Adrenal gland (tissue), 12 donors: Measurements from ENCODE around the gene MID1. TPM values are rescaled to one million over a fixed set of nuclear protein-coding genes. Genes with fewer than 3 reads are reported as not detected.

ENCODE experiments used
- DNase-seq, 7 donors: peaks; one replicate each; pipeline ENCODE4 v3.0.0-alpha.2; 2019 to 2020
- H3K27ac ChIP-seq, 5 donors: fragments of 200-600 bp; sonication (generic) in 4 of 5; 1 replicate in 3 of 5; 2 replicates in 2 of 5; pipeline versions ENCODE4 v1.5.1 to v1.8.0; 2016 to 2020; ENCODE audit warnings: mild to moderate bottlenecking in 1 of 5
- H3K27me3 ChIP-seq: fragments of 200-600 bp; 2 replicates; pipeline ENCODE4 v1.8.0; 2021
- H3K36me3 ChIP-seq, 2 donors: fragments of 200-600 bp; replicated peaks in 1 of 2; 1 replicate in 1 of 2; 2 replicates in 1 of 2; pipeline versions ENCODE4 v1.5.1 to v1.8.0; 2018 to 2022
- H3K4me1 ChIP-seq, 2 donors: fragments of 200-600 bp; replicated peaks in 1 of 2; 1 replicate in 1 of 2; 2 replicates in 1 of 2; pipeline versions ENCODE4 v1.5.1 to v1.8.0; 2018 to 2021
- H3K4me3 ChIP-seq, 4 donors: fragments of 200-600 bp; sonication (generic) in 3 of 4; one replicate each; pipeline ENCODE4 v1.5.1; 2016 to 2018
- H3K9me3 ChIP-seq, 3 donors: fragments of 200-600 bp; sonication (generic) in 1 of 3; replicated peaks in 1 of 3; 1 replicate in 2 of 3; 2 replicates in 1 of 3; pipeline versions ENCODE4 v1.5.1 to v1.8.0; 2016 to 2021
- POLR2A ChIP-seq, 2 donors: fragments of 450-650 bp; IDR thresholded peaks; one replicate each; pipeline ENCODE4 v1.6.1; 2017; ENCODE audit warnings: antibody characterized with exemption in 2 of 2, mild to moderate bottlenecking in 2 of 2, moderate library complexity in 1 of 2
- WGBS, 4 donors: extraction: QIAGEN DNeasy Blood & Tissue Kit in 2 of 4; methylation state at CpG; one replicate each; pipeline versions ENCODE4 v1.1.5 to v1.1.7; 2013 to 2017; 5-methylcytosine and 5-hydroxymethylcytosine counted together
- intact Hi-C, 2 donors: fragments of 100-400 bp; cut with DNase I; formaldehyde crosslinking; loops; one replicate each; pipeline versions ENCODE4 v1.14.1 to v1.15.0; 2022 to 2023
- polyA plus RNA-seq, 3 donors: library from polyadenylated mRNA; stranded (reverse); fragments of 200-250 nt in 2 of 3; fragments of 350-450 nt in 1 of 3; fragmentation: Illumina TruSeq in 1 of 3; extraction: RNeasy Lipid Tissue Mini Kit (QIAGEN cat#74804) in 1 of 3; gene quantifications; one replicate each; pipeline ENCODE4 v1.2.3, GENCODE V29; 2013 to 2014
- total RNA-seq, 9 donors: library from RNA; depleted of rRNA in 4 of 9; stranded (reverse); fragments of >200 nt in 4 of 9; fragments of 120-200 nt in 1 of 9; fragmentation: NEBNext Ultra II Directional in 1 of 9; extraction: Animal tissue kit (Norgen Biotek cat#: 25700) in 1 of 9; gene quantifications; one replicate each; pipeline versions ENCODE4 v1.1.0 to v1.2.4, GENCODE V29; 2013 to 2023
- TF ChIP-seq, protein P1 (sequence below), 6 experiments: fragments of 450-650 bp in 4 of 6; fragments of 200-600 bp in 2 of 6; sonication (generic) in 1 of 6; IDR thresholded peaks; 1 replicate in 5 of 6; 2 replicates in 1 of 6; pipeline versions ENCODE4 v1.5.1 to v1.8.0; 2016 to 2021; ENCODE audit warnings: antibody characterized with exemption in 6 of 6, mild to moderate bottlenecking in 2 of 6, moderate library complexity in 1 of 6
- donor health status: healthy with polysubstance abuse.
- donor health status: Bipolar disorder and iron deficiency.
- donor health status: DM: yes; HTN: yes; CAD: no.
- donor health status: DM: no; HTN: no; CAD: no.
- donor health status: DM: no; HTN: no; CAD: no.
- donor health status: DM: yes; HTN: yes; CAD: no.

The MID1 gene
- total and polyA plus RNA-seq, 12 donors = 3.6 to 19.4 (median 7.7) TPM

DNA sequence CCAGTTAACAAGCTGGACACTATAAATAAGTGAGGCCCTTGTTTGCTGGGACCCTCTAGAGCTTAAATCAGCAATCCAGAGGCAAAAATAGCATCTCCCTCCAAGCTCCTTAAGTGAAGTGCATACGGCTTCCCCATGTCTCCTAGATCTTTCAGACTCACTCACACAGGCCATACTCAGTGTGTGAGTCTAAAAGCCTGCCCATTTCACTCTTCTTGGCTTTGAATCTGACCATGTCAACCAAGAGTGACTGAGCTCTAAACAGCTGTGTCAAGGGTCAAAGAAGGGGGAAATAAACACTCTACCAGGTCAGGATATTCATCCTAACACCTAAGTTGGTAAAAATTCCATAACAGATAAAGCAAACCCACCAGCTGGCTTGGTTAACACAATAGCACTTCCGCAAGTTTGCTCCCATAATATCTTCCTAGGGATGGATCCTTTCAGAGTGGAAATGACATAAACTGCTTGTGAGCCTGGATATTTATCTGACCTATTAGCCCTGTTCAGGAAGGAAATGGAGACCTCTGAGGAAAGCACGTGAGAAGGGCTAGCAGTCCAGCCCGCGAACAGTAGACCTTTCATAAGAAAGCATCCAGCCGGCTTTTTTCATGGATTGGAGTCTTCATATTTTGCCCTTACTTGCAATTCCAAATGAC is 65.6 kb downstream of the MID1 start:
- intact Hi-C loops = no loop called here
- peak in 1 of 7 donors; percentile 48 for DNase-seq
- Histone ChIP-seq H3K4me1 (no peaks in the 10 kb centered on the region), H3K36me3 (no peaks in the 10 kb centered on the region), H3K27ac (peak overlapping the region in 1 of 5 donors; percentile 52), H3K27me3 (no peaks in the 10 kb centered on the region), H3K4me3 (no peak overlapping the region), H3K9me3 (no peaks in the 10 kb centered on the region)
- no peak for TF ChIP-seq POLR2A (IDR thresholded peaks at IDR 0.05)
- TF ChIP-seq, protein P1, sequence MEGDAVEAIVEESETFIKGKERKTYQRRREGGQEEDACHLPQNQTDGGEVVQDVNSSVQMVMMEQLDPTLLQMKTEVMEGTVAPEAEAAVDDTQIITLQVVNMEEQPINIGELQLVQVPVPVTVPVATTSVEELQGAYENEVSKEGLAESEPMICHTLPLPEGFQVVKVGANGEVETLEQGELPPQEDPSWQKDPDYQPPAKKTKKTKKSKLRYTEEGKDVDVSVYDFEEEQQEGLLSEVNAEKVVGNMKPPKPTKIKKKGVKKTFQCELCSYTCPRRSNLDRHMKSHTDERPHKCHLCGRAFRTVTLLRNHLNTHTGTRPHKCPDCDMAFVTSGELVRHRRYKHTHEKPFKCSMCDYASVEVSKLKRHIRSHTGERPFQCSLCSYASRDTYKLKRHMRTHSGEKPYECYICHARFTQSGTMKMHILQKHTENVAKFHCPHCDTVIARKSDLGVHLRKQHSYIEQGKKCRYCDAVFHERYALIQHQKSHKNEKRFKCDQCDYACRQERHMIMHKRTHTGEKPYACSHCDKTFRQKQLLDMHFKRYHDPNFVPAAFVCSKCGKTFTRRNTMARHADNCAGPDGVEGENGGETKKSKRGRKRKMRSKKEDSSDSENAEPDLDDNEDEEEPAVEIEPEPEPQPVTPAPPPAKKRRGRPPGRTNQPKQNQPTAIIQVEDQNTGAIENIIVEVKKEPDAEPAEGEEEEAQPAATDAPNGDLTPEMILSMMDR (IDR thresholded peaks at IDR 0.05) = no peak
- WGBS, 4 donors = 69 to 80% (median 73%) methylated on average over 4 to 6 of the region's 6 CpGs

DNA sequence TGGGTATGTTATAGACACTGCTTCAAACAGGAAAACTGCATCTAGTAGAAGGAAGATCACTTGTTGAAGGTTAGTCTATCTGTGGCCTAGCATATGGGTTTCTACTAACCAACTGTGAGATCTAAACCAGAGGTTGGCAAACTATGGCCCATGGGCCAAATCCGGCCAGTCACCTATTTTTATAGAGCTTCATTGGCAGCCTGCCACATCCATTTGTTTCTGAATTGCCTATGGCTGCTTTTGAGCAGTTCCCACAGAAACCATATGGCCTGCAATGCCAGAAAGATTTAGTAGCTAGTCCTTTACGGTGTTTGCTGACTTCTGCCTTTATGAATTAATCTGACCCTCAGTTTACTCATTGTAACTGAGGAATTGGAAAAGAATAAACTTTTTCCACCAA is 71.1 kb downstream of the MID1 start:
- H3K4me3 ChIP-seq = no peak overlapping the region
- intact Hi-C loops = no loop called here
- WGBS, 4 donors = 46 to 88% (median 63%) methylated on average over 2 of the region's 2 CpGs
- no peak for TF ChIP-seq POLR2A (IDR thresholded peaks at IDR 0.05)
- TF ChIP-seq, protein P1 (IDR thresholded peaks at IDR 0.05) = no peak
- H3K4me1 ChIP-seq = no peaks in the 10 kb centered on the region
- H3K36me3 ChIP-seq = no peaks in the 10 kb centered on the region
- no peaks in the 10 kb centered on the region for H3K9me3 ChIP-seq
- no peak for DNase-seq
- no peak overlapping the region for H3K27ac ChIP-seq
- no peaks in the 10 kb centered on the region for H3K27me3 ChIP-seq

DNA sequence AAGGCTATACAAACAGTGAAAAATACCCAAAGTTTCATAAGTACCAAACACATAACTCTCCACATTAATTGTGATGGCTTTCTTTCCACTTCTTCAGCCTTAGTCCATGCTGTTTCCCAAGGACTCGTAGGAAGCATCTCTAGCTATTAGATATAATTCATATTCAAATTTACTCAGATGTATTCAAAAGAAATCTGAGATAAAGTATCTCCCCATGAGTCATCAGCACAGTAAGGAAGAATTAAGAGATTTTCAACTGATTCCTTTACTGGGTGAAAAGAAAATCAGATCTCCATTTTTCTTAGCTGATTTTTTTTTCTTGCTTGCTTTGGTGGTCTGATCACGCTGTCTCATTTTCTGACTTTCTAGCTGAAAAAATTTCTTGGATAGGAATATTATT is 71.7 kb downstream of the MID1 start:
- WGBS, 4 donors = 51 to 78% (median 64%) methylated on average over 2 of the region's 2 CpGs
- no peak for DNase-seq
- Histone ChIP-seq H3K9me3 (no peaks in the 10 kb centered on the region), H3K27ac (no peak overlapping the region), H3K36me3 (no peaks in the 10 kb centered on the region), H3K4me1 (no peaks in the 10 kb centered on the region), H3K4me3 (no peak overlapping the region), H3K27me3 (no peaks in the 10 kb centered on the region)
- intact Hi-C loops = no loop called here
- TF ChIP-seq, protein P1 (IDR thresholded peaks at IDR 0.05) = no peak
- no peak for TF ChIP-seq POLR2A (IDR thresholded peaks at IDR 0.05)

DNA sequence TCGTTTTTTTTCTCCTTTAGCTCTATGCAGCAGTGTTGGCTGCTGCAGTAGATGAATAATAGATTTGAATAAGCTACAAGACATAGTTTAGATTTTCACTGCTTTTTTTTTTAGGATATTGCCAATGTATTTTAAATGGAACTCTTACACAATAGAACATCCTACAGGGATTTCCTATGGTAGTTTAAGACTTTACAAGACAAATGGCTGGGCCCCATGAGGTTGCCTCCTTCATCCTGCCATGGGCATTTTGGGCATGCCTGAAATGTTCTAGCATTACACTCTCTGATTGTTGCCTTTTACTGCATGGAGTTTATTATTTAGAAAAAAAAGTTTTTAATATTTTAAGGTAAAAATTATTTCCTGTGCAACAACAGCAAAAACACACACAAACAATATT is 74.5 kb downstream of the MID1 start:
- intact Hi-C loops = no loop called here
- H3K4me1 ChIP-seq = no peaks in the 10 kb centered on the region
- DNase-seq = no peak
- no peaks in the 10 kb centered on the region for H3K36me3 ChIP-seq
- no peaks in the 10 kb centered on the region for H3K9me3 ChIP-seq
- WGBS, 4 donors = 21 to 64% (median 42%) methylated on average over 1 of the region's 1 CpG
- no peak overlapping the region for H3K4me3 ChIP-seq
- TF ChIP-seq POLR2A (IDR thresholded peaks at IDR 0.05) = no peak
- TF ChIP-seq, protein P1 (IDR thresholded peaks at IDR 0.05) = no peak
- H3K27me3 ChIP-seq = no peaks in the 10 kb centered on the region
- H3K27ac ChIP-seq = no peak overlapping the region
